Measurements from ENCODE around the gene AGPAT2.
"Not testable (repeated sequence)": the region's sequence is repeated elsewhere in the genome, so short reads cannot be mapped to it uniquely, and the experiment has no call there.

Gene AGPAT2

DNA sequence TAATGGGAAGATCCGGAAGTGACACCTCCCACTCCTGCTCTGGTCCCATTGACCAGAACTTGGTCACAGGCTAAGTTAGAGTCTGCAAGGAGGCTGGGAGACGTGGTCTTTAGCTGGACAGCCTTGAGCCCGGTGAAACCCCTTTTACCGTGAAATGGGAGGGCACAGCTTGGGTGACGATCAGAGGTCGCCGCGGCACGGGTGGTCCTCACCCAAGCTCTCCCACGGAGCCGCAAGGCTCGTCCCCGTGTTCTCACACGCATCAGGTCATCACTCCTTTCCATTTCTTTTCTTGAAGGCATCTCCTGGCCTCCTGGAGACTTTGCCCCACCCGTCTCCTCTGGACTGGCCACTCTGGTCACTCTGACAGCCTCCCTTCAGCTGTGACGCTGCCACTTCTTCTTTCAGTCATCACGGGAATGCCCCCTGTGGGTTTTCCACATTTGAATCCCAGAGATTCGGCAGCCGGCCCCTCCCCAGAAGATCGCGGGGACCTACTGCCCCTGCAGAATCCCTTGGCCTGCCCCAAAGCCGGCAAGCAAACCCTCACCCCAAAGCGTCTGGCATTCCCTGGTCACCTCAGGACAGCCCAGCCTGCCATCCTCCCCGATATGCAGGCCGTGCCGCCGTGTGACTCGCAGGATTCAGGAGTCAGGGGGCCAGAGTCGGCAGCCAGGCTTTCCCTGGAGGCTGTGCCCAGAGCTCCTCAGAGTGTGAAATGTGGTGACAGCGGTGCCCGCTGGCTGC is 43.5 kb downstream of the AGPAT2 start:
- no peak for DNase-seq

DNA sequence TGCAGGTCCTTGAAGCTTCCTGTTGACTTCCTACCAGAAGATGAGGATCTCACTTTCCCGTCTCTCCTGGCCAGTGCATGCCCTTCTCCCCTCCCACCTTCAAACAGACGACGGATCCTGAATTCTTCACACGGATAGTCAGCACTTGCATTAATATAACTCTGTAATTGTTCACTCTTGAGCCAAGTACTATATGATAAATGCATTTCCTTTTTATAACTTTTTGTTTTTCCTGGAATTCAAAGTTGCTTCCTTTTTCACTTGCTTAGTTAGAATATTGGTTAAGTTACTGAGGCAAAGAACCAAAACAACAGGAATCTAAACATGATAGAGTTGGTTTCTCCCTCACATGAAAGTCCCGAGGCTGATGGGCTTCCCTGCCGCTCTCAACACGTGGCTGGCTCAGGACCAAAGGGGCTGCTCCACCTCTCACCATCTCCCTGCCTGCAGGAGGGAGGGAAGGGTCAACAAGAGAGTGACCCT is 44.8 kb downstream of the AGPAT2 start:
- no peak for DNase-seq

DNA sequence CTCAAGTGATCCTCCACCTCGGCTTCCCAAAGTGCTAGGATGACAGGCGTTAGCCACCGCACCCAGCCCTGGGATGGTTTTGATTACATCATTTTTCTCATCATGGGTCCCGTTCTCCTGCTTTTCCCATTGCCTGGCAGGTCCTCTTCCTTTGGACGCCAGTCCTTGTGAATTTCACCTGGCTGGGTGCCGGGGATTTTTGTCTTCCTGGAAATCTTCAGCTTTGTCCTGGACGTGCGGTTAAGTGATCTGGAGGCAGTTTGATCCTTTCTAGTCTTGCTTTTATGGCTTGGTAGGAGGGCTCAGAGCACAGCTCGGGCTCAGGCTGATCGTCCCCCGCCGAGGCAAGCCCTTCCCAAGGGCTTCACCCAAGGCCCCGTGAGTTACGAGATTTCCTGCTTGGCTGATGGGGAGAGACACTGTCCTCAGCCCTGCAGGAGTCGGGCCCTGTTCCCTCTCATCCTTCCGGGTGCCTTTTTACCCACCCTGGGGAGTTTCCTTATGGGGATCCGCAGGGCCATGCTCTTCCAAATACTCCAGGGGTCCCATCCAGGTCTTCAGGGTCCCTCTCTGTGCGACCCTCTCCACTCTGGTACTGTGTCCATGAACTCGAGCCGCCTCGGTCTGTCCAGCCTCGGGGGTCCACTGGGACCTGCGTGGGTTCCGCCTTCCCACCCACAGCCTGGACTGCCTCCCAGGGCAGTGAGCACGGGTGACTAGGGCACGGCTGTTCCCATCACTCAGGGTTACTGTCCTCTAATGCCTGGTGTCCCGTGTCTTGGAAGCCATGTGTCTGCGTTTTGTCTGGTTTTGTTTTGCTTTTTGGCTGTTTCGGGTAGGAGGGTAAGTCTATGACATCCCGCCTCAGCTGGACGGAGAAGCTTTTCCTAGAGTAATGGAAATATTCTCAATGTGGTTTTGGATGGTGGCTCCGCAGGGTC is 46.8 kb downstream of the AGPAT2 start:
- no peak for DNase-seq

DNA sequence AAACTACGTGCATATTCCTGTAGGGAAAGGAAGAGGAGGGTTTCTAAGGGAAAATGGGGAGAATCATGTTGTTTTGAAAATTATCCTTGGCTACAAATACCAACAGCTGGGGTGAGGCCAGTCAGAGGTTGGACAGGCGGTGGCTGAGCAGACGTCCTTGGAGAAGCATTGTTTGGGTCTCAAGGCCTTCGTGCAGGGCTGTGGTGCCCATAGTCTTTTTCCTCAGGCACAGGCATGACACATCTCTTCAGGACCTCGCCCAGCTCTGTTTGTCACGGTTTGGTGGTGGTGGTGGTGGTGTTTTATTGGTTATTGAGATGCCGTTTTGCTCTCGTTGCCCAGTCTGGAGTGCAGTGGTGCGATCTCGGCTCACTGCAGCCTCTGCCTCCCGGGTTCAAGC is 52.4 kb downstream of the AGPAT2 start:
- DNase-seq = no peak

DNA sequence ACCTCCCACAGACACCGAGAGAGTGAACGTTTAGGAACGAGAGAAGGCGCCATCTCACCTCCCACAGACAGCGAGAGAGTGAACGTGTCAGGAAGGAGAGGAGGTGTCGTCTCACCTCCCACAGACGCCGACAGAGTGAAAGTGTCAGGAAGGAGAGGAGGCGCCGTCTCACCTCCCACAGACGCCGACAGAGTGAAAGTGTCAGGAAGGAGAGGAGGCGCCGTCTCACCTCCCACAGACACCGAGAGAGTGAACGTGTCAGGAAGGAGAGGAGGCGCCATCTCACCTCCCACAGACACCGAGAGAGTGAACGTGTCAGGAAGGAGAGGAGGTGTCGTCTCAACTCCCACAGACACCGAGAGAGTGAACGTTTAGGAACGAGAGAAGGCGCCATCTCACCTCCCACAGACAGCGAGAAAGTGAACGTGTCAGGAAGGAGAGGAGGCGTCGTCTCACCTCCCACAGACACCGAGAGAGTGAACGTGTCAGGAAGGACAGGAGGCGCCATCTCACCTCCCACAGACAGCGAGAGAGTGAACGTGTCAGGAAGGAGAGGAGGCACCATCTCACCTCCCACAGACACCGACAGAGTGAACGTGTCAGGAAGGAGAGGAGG is 54.7 kb downstream of the AGPAT2 start:
- DNase-seq = not testable (repeated sequence)

DNA sequence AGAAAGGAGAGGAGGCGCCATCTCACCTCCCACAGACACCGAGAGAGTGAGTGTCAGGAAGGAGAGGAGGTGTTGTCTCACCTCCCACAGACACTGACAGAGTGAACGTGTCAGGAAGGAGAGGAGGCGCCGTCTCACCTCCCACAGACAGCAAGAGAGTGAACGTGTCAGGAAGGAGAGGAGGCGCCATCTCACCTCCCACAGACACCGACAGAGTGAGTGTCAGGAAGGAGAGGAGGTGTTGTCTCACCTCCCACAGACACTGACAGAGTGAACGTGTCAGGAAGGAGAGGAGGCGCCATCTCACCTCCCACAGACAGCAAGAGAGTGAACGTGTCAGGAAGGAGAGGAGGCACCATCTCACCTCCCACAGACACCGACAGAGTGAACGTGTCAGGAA is 55.2 kb downstream of the AGPAT2 start:
- DNase-seq = not testable (repeated sequence)

DNA sequence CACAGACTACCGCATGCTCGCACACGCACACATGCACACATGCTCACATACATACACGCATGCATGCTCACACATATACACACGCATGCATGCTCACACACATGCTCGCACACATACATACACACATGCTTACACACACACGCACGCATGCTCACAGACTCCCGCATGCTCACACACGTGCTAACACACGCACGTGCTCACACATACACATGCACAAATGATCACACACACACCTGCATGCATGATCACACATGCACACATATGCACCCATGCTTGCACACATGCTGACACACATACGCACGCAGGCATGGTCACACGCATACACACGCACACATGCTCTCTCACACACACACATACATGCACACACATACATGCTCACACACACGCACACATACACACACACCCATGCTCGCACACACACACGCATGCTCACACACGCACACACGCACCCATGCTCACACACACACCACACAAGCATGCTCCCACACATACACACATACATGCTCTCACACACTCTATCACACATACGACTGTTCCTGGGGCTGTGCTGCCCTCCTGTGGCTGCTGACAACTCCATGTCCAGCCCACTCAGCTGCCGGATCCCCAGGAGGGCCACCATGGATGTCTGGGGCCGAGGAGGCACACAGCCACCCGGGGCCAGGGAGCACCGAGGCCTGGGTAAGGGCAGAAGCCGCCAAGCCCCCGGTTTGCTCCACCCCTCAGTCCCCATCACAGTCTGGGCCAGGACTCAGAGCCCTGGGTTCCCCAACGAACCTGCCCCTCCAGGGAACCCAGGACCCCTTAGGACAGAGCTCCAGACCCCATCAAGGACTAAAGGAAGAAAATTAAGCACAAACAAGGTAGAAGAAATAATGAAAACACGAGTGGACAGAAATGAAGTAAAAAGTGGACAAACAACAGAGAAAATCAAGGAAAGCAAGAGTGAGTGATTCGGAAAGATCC is 55.9 kb downstream of the AGPAT2 start:
- peak; percentile 24 to 38 for DNase-seq

DNA sequence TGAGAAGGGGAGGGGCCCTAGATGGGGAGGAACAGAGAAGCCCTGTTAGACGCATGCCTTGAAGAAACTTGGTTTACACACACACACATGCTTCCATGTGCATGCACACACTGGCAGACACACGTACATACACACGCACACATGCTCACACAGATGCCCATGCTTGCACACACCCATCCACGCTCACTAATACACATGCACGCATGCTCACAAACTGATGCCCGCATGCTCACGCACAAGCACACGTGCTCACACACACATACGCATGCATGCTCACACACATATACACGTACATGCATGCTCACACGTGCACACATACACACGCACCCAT is 56.6 kb downstream of the AGPAT2 start:
- no peak for DNase-seq

DNA sequence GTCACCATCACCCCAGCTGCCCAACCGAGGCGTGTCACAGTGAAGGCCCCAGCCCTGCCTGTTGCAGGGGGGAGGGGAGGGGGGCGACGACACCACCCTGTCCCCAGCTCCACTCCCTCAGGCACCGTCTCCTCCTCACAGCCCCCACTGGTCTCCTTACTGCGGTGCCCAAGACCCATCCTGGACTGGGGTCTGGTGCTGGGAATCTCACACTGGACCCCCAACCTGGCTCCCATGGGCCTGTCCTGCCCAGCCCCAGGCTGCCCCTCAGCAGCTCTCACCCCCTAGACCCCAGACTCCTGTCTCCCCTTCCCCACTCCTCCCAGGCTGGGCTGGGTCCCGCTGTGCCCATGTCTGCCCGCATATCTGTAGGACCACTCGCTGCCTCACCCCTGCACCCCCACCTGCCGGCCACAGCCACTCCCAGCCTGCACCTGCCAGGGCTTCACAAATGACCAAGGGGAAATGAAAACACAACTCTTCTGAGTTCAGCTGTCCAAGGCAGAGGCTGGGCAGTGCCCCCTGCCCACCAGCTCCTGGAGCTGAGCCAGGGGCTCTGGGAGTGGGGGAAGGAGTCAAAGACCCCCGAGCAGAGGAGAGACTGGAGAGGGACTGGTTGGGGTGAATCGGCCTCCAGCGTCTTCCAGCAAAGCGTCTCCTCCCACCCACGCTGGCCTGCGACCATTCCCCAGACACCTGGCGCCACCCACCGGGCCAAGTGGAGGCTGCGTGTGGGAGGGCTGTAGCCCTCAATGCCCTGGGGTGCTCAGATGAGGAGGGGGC is 57.2 kb downstream of the AGPAT2 start:
- DNase-seq = no peak

DNA sequence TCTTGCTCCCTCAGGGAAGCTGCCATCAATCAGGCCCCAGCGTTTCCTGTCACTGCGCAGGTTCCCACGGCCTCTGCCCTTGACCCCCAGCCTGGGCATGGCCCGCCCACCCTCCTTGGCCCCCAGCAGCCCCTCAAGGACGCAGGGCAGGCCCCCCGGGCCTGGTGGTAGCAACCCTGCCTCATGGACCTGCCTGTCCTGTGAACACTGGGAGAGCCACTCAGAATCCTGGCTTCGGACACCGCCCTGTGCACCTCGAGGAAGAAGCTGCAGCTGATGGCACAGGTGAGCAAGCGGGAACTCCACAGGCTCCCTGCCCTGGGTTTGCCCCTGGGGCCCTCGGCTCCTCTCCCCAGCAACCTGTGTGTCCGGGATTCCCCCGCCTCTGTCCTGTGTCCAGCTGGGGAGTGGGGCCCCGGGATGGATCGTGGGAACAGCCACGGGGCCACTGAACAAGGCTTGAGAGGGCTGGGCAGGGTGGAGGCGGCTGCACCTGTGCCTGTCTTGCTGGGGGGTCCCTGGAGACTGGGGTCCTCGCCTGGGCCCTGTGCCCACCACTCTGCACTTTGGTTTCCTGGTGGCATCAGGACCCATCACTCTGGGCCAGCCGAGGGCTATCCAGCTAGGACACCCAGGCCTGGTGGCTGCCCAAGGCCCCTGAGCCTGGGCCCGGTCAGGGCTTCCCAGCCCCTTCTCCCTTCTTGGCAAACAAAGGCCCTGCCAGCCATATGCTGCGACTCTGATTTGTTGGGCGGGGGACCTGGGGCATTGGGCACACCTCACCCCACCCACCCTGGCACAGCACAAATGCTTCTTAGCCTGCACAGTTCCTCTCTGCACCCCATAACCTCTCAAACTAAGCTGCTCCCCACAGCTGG is 58.0 kb downstream of the AGPAT2 start:
- DNase-seq = no peak

DNA sequence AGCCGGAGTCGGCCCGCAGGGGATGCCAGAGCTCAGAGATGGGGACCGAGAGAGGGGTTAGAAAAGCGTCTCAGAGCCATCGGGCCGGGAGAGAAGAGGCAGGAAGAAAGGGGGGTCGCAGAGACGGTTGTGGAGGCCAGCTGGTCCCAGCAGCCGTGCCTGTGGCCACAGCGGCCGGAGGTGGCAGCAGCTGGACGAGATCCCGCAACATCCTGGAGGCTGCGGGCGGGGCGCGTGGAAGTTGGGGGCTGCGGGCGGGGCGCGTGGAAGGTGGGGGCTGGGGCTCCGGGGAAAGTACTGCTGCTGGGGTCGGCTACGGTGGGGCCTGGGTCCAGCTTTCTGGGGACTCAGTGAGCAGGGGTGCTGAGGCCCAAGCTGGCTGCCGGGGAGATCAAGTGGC is 59.0 kb downstream of the AGPAT2 start:
- DNase-seq = no peak

DNA sequence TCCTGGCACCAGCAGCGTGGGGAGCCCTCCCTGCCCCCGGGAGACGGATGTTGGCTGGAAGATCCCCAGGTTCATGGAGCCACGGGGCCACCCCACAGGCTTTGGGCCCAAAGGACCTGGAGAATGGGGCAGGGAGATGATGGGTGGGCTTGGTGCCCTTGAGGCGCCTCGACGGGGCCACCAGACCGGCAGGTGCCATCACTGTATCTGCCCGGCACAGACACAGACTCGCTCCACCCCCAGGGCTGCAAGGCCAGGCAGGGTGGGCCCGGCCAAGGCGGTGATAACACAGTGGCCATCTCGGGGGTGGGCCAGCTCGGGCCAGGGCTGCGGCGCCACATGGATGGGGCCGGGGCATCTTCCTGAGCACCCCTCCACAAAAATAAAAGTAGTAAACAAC is 59.6 kb downstream of the AGPAT2 start:
- DNase-seq = no peak

DNA sequence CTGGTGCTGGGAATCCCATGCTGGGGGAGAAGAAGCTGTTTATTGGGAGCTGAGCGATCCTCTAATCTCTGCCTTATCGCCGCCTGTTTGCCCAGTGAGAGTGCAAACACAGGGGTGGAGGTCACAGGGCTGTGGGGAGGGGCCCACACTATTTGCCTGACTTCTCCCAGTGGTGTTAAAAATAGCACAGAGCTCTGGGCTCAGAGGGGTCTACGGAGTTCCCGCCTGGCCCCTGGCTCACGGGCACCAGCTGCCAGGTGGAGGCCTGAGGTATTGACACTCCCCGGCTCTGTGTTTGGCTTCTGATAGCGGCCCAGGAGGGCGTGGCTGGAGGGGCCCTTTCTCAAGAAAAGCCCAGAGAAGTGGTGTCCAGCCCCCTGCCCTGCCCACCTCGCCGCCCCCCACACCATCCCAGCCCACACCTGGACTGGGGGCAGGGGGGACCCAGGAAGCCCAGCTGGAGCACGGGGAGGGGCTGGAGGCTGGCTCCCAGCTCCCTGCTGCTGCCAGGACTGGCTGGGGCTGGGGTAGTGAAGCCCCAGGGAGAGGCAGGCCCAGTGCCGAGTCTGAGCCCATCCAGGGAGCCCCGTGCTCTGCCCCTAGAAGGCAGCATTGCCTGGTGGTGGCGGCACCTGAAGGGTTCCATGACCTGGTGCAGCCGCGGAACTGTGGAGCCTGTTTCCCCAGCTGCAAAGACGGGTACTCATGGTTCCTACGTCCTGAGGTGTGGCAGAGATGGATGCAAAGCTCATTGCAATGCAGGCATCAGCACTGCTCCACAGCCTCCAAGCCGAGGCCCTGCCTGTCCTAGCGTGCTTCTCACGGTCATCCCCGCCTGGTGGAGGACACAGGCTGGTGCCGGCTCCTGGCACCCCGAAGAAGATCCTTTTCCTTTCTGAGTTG is 60.3 kb downstream of the AGPAT2 start:
- no peak for DNase-seq

DNA sequence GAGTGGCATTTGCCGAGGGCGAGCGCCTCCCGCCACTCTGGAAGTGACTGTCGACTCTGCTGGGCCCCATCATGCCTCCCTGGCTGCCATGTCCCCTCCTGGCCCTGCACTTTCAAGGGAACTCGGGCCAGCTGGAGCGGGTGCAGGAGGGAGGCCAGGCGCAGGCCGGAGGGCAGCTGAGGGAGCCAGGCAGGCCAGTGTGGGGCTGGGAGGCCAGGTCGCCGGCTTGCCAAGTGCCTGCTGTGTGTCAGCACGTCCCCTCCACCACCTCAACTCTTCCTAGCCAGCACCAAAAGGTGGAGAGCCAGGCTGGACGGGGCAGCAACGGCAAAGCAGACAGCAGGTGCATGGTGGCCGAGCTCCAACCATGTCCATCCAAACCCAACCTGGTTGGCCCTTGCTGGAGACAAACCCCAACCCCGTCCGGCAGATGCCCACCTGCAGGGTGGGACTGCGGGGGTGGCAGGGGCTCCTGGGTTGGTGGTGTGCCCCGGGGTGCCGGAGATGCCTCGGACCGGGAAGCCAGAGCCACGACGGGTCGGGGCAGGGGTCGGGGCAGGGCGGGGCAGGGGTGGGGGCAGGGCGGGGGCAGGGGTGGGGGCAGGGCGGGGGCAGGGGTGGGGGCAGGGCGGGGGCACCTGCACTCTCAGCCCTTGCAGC is 61.1 kb downstream of the AGPAT2 start:
- no peak for DNase-seq

DNA sequence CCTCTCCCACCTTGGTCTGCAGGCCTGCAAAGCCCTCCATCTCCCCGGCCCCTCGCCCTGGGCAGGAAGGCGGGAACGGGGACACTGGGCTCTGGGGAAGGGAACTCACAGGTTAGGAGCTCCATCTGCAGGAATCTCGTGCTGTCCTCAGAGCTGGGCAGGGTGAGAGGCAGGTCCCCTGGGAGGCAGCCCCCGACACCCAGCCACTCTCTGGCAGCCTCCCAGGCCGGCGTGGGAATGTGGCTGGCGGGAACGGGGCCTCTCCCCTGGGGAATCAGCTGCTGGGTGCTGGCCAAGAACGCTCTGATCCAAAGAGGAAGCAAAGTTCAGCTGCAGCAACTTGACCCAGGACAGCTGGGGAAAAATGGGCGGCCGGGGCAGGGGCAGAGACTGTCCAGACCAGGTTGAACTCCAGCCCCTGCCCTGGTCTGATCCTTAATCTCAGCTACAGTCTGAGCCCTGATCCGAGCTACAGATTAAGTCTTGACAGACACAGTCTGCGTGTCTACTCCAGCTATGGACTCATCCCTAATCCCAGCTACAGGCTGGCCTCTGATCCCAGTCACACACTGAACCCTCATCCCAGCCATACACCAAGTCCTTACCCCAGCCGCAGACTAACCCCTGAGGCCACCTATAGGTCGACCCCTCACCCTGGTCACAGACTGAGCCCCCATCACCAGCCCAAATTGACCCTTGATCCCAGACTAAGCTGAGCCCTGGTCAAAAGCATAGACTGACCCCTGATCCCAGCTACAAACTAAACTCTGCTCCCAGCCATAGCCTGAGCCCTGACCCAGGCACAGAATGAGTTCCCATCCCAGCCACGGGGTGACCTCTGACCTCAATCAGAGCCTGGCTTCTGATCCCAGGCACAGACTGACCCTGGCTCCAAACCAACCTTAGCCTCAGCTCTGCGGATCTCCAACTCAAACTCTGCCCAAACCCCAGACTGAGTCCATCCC is 61.9 kb downstream of the AGPAT2 start:
- no peak for DNase-seq

DNA sequence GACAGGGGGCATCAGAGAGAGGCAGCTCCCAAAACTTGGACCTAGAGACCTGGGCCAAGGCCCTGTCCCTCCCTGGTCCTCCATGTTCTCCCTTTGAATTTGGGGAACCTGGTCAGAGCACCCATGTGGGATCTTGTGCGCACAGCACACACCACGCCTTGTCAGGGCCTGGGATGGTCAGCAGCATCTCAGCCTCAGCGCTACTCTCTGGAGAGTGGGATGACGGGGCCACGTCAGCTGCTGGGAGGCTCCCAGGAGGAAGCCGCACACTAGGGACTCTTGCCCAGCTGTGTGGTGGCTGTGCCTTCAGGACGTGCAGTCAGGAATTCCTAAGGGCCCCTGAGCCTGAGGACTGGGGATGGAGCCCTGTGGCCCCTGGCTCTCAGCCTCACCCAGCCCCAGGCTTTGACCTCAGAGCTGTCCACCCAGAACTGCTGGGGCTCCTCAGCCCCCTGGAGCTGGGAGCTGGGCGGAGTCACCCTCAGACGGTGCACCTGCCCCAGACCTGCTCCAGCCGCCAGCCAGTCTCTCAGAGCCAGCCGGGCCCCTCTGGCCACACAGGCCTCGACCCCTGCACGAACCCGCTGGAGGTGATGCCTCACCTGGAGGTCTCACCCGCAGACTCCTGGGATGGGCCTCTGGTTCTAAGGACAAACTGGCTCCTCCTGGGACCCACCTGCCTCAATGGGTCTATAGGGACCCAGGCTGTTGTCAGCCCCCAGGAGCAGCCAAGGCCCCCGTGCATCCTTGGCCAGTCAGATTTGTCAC is 62.9 kb downstream of the AGPAT2 start:
- no peak for DNase-seq

DNA sequence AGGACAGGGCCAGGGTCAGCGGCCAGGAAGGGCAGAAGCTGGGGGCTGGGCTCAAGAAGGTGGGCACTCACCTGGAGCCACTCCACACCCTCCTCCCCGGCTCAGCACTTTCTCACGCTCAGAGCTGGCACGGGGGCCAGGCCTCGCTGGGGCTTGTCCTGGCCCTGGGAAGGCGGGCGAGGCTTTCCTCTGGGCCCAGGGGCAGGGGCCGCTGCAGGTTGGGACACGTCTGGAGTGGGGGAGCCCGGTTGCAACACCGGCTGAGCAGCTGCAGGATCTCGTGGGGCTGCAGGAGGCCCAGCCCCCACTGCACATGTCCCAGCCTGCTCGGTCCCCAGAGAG is 63.4 kb downstream of the AGPAT2 start:
- DNase-seq = no peak

All from NCI-H187 (cell line).